ENCODE data around the gene POU3F4.

POU3F4 gene

DNA sequence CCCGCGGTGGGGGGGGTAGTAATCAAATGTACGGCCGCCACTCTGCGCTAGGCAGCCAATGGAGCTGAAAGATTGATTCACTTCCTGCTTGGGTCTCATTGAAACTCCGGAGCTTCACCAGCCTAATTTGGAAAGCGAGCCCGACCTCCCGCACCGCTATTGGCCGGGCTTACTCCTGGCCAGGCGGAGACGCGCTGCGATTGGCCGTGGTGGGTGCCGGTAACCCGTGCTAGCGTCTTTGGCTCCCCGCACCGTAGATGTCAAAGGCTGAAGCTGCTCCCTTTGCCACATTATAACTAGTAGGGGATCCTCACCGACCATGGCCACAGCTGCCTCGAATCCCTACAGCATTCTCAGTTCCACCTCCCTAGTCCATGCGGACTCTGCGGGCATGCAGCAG lies at the start of gene POU3F4:
TSS of gene POU3F4 (plus strand) at position 285 of the 400 bp plus-strand sequence. CDS start at position 320, 35 bp downstream.
- no peak for DNase-seq (ENCODE audit: low read depth)

DNA sequence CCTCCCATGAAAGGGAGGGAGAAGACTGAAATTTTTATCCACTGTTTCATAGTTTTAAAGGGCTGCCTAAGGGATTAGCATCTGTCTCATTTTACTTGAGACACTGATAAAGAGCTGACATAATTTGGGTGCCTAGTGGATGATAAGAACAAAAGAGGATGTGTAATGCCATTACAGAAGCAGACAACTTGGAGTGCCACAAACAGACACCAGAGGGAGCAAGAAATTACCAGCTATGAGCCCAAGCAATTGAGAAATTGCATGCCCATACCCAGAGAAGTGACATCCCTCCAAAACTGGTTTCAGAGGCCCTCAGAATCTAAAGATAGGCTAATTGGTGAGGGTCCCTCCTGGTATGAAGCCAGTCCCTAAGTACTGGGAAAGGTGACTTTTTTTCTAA lies 38.5 kb upstream of the POU3F4 start:
- DNase-seq (ENCODE audit: low read depth): no peak

DNA sequence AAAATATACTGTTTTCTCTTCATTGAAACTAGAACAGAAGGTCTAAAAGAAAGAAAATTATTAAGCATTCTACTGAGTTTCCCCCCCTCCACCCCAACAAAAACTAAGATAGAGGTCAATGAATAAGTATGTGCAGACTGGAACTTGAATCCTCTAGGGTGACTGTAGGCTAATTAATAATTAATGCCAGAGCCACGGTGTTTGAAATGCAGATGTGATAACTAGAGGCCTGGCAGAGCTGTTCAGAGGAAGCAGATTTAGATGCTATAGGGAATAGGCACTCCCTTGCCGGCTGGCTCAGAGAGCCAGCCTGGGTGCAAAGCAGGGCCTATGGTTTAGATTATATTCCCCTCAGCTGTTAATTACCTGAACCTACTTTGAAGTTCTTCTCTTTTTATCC lies 12.2 kb upstream of the POU3F4 start:
- no peak for DNase-seq (ENCODE audit: low read depth)

DNA sequence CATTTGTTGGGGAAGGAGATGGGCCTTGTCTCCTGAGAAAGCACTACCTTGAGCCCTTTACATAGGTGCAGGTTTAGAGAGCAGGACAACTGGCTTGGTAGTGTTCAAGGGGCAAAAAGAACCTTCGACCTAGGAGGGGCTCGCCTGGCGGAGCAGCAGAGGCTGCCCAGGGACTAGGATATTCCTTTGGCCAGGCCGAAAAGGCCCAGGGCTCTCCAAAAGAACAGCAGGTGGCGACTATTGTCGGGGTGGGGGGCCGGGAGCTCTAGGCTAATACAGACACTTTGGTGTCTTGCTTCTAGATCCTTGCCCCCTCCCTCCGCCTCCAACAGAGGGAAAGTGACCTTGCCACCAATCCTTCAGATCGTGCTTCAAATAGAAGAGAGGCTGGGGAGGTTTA lies 7.1 kb upstream of the POU3F4 start:
- no peak for DNase-seq (ENCODE audit: low read depth)

DNA sequence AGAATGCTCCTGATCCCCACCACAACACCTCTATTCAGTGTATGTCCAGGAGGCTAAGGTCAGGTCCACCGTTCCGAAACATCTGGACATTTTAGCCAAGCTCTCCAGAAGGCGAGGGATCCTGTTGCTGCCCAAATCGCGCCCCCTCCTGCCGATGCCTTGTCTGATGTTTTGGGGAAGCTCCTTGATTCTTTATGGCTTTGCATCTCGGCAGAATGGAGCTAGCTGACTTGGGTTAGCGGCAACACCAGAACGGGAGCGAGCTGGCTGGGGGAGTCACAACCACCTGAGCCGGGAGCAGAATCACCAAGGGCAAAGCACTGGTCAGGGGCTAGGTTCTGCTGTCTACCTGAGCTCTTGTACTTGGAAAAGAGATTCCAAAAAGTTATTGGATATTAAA lies 6.6 kb upstream of the POU3F4 start:
- no peak for DNase-seq (ENCODE audit: low read depth)

DNA sequence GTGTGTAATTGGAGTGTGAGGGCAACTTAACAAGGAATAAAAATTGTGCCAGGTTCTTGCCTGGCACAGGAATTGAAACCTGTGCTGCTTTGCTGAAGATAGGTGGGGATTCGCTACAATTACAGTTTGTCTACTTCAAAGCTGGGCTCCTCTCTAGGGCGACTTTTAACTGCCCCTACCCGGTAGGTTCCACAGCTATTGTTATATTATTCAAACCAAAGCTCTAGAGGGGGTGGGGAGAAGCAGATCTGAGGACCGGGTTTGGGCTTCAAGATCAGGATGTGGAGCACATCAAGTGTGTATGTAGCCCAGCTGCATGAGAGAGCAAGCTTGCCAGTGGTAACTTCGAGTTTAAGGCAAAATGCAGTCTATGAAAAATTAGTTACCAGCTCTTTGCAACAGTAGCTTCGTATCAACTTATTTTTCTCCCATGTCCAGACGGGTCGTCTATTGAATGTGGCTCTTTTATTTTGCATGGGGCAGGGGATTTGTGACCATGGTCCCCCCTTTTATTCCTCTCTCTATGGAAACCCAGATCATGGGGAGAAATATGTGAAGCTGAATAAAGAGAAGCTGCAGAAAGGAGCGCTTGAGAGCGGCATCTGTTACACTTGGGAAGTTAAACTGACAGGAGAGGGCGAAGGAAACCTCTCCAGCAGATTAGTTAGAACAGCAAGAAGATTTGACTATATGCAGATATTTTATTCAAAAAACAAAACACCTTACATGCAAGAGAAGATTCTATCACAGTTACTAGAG lies 3.2 kb upstream of the POU3F4 start:
- no peak for DNase-seq (ENCODE audit: low read depth)

DNA sequence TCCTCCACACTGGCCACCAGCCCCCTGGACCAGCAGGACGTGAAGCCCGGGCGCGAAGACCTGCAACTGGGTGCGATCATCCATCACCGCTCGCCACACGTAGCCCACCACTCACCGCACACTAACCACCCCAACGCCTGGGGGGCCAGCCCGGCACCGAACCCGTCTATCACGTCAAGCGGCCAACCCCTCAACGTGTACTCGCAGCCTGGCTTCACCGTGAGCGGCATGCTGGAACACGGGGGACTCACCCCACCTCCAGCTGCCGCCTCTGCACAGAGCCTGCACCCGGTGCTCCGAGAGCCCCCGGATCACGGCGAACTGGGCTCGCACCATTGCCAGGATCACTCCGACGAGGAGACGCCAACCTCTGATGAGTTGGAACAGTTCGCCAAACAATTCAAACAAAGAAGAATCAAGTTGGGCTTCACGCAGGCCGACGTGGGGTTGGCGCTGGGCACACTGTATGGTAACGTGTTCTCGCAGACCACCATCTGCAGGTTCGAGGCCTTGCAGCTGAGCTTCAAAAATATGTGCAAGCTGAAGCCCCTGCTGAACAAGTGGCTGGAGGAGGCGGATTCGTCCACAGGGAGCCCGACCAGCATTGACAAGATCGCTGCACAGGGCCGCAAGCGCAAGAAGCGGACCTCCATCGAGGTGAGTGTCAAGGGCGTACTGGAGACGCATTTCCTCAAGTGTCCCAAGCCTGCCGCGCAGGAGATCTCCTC lies 600 bp downstream of the POU3F4 start:
- no peak for DNase-seq (ENCODE audit: low read depth)

DNA sequence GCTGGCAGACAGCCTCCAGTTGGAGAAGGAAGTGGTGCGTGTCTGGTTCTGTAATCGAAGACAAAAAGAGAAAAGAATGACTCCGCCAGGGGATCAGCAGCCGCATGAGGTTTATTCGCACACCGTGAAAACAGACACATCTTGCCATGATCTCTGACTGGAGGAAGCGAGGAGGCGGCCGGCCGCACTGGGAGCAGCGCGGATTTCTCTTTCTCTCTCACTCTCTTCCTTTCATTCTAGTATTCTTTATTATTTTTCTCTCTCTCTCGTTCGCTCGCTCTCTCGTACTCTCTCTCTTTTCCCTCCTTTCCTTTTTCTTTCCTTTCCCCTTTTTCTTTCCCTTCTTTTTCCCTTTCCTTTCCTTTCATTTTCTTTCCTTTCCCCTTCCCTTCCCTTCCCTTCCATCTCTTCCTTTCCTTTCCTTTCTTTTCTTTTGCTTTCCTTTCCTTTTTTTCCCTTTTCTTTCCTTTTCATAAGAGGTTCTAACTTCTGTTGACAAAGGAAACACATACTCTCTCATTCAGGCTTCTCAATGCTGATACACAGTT lies 1.2 kb downstream of the POU3F4 start:
- no peak for DNase-seq (ENCODE audit: low read depth)

DNA sequence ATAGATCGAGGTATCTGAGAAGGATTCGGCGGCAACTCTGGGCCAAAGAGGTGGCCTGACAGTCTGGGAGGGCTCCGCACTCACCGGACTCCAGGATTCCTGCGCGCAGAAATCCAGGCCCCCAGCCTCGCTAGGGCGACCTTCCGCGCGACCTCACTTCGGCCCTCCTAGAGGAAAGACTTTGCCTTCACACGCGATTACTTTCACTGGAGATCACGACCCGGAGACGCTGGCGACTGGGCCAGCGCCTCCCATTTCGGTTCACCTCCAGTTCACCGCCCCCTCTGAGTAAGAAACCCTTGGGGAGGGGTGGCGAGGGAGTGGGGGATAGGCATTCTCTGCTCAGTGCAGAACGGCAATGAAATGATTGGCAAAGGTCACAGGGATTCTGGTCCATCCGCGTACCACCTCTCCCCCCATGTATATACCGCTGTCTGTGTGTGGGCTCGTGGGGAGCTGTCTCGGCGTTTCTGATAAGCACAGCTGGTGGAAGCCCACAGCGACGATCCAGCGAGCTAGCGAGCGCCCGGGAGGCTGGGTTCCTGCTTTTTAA lies 2.5 kb downstream of the POU3F4 start:
- no peak for DNase-seq (ENCODE audit: low read depth)

DNA sequence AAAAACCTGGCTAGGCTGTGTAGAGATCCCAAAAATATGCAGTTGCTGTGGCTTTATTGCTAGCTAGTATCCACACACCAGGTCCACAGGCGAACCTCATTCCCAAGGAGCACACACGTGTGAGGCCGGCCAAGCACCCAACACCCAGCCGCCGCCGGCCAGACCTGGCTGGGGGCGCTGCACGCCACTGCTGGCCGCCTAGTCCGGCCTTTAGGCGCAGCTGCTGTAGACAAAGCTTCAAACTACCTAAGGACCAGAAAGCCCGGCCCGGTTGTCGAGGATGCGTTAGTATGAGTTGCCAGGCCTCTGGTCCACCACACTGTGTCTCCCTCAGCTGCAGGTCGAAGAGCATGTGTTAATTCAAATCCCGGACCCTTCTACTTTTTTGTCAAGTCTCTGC lies 3.1 kb downstream of the POU3F4 start:
- DNase-seq (ENCODE audit: low read depth): no peak

DNA sequence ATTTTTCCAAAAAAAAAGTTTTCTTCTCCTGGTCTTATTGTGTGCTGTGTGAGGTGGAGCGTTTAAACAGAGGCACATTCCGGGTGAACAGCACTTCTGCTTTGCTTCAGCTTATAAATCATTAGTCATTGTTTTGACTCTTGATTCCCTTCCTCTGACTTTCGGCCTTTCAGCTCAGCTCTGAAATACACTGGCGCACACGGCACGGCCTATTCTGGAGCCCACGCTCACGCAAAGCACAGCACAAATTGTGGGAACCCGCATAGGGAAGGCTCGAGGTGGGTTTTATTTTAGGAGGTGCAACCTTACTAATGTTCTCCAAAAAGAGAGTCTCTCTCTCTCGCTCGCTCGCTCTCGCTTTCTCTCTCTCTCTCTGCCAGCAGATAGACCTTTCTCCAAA lies 4.0 kb downstream of the POU3F4 start:
- DNase-seq (ENCODE audit: low read depth): no peak

DNA sequence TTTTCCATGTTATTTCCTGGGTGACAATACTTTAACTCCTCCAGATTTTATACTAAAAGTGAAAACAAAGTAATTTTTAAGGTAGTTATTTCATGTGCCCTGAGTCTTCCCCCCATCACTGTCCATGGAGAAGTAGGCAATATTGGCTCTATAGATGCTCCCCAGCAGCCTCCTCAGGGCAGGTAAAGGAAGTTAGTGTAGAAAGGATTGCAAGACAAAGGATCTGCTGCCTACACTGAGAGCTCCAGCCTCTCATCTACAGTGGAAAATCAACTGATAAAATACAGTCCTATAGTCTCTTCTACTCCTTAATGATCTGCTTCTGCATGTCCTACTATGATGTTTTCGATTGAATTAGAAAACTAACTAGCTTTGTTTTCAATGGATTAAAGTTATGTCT lies 8.5 kb downstream of the POU3F4 start:
- DNase-seq (ENCODE audit: low read depth): no peak

DNA sequence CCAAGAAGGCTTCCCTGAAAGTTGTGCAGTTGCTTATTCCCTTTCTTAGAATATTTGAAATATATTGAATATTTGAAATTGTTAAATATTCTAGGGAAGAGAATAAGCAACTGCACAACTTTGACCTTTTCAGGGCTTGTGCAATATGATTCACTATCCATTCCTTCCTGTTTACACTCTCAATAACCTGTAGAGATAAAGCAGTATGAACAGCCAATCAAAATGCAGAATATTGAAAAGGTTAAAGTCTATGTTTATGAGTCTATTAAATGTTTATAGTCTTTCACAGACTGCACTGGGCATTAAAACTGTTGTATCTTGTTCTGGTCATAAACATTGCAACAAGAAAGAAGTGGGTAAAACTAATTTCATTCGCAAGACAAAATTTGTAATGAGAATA lies 13.8 kb downstream of the POU3F4 start:
- no peak for DNase-seq (ENCODE audit: low read depth)

DNA sequence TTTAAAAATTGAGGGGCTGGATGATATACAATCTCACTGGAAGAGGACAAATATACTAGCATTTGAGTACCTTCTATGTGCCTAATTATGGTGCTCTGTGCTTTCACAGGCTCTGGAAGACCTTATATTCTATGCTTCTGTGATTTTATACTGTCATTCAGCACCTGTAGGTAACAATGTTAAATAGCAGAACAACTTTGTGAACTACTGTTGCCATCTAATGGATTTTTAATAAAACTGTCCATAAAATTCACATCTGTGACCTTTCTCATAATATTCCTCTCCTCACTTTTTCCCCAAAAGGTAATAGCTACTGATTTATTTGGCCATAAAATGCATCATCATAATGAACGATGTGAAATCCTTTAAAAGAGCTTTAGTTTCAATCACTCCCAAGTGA lies 21.9 kb downstream of the POU3F4 start:
- no peak for DNase-seq (ENCODE audit: low read depth)

DNA sequence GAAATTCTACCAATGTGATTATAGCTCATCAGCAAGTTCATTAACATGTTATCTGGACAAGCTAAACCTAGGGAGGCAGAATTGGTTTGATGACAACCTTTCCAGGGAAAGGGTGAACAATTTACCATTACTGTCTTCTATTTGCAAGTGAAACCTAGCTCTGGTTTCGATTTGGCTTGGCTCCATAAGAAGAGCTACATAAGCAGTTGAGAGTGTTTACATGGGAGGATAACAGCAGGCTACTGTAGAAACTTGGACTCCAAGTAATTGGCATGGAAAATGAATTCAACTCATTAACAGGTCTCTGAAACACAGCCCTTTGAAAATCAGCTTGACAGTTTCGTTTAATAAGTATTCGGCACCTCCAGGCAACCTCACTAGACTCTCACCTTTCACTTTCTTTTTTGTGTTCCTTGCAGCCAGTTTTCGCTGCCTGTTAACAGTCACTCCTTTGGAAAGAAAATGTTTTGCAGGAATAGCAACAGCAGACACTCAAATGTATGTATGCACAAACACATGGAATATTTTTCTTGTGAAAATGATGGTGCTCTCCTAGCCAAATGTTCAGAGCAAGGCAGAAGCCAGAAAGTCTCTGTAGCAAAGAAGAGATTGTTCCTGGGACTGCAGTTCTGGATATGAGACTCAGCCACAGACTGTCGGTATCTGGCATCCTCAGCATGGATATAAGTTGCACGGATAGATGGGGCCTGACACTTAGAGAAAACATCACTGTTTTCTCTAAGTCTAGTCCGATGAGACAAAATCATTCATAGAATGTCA lies 27.5 kb downstream of the POU3F4 start:
- no peak for DNase-seq (ENCODE audit: low read depth)
